ENCODE results near the gene P2RY2.

- TF ChIP-seq CTCF (IDR thresholded peaks at IDR 0.05 in 2 of 3, conservative IDR thresholded peaks at IDR 0.05 in 1 of 3; ENCODE audit: insufficient read depth in 2 of 3, low read depth in 1 of 3, low read length in 3 of 3) (no peak), USF2 (CRISPR knock-in tag; IDR thresholded peaks at IDR 0.05) (no peak), KLF10 (CRISPR knock-in tag; IDR thresholded peaks at IDR 0.05) (no peak), ZNF274 (IDR thresholded peaks at IDR 0.05; ENCODE audit: borderline replicate concordance, low read depth, low read length) (no peak), POLR2A (conservative IDR thresholded peaks at IDR 0.05) (no peak), JUN (IDR thresholded peaks at IDR 0.05; ENCODE audit: borderline replicate concordance, low read depth, low read length) (no peak), JUN (CRISPR knock-in tag; IDR thresholded peaks at IDR 0.05; ENCODE audit: borderline replicate concordance) (no peak), ZBTB40 (IDR thresholded peaks at IDR 0.05) (no peak), ZBTB40 (CRISPR knock-in tag; IDR thresholded peaks at IDR 0.05) (no peak), ZFX (CRISPR knock-in tag; IDR thresholded peaks at IDR 0.05) (no peak), TAF15 (IDR thresholded peaks at IDR 0.05; ENCODE audit: low read depth, low read length) (no peak), GABPA (tag; conservative IDR thresholded peaks at IDR 0.05; ENCODE audit: low read depth) (no peak), ZNF23 (CRISPR knock-in tag; IDR thresholded peaks at IDR 0.05) (no peak), RAD21 (CRISPR knock-in tag; conservative IDR thresholded peaks at IDR 0.05 in 1 of 2, IDR thresholded peaks at IDR 0.05 in 1 of 2) (no peak), ADNP (tag; IDR thresholded peaks at IDR 0.05) (no peak), CREB1 (IDR thresholded peaks at IDR 0.05) (no peak), CREB1 (CRISPR knock-in tag; IDR thresholded peaks at IDR 0.05) (no peak)
These were observed 65.4 kb downstream of the P2RY2 start for GRCh38 chr11:73283276-73284000.

All from K562 (cell line).